GM12878 (cell line): Measurements from ENCODE around the gene EPHA5. TPM values are rescaled to one million over a fixed set of nuclear protein-coding genes. Genes with fewer than 3 reads are reported as not detected.

Experiments
- ATAC-seq: fragments of 200-7000 bp; cut with Tn5 transposase; 3 replicates; pipeline ENCODE4 v1.9.1; 2020; ENCODE audit warnings: mild to moderate bottlenecking, moderate library complexity
- BruUV-seq: library from RNA; stranded (reverse); fragments of 400-500 nt; replicated peaks from 2 replicates; lab custom pipeline; 2021; lab: Mats Ljungman, UMichigan
- CTCF ChIA-PET: fragments of 300-600 bp; sonication (Branson Sonifier 250); formaldehyde crosslinking; extraction: SDS; loops from one replicate; lab custom pipeline; 2021; ENCODE audit warnings: inconsistent platforms; lab: Yijun Ruan, JAX
- POLR2A ChIA-PET: fragments of 350-600 bp; formaldehyde crosslinking; extraction: SDS; loops from one replicate; lab custom pipeline; 2021; ENCODE audit warnings: inconsistent platforms; lab: Charles Lee
- RAD21 ChIA-PET: fragments of 300-600 bp; sonication (Branson Sonifier 250); formaldehyde crosslinking; loops from one replicate; lab custom pipeline; 2023; ENCODE audit warnings: antibody characterized with exemption; ENCODE audit not compliant: unreplicated experiment; lab: Charles Lee
- SMC1A ChIA-PET: fragments of 300-600 bp; sonication (Branson Sonifier 250); formaldehyde crosslinking; loops from one replicate; lab custom pipeline; 2023; ENCODE audit not compliant: unreplicated experiment, uncharacterized antibody; lab: Charles Lee
- DNase-seq: peaks from one replicate; pipeline ENCODE4 v3.0.0-alpha.2; 2011; ENCODE audit warnings: low read depth, low spot score
- FAIRE-seq: peaks from 3 replicates; lab custom pipeline; 2011; peaks lifted over from hg19 to GRCh38; lab: Jason Lieb, UNC
- H2AFZ ChIP-seq: 2 replicates; pipeline ENCODE4 v1.6.0; 2011; ENCODE audit warnings: low read depth, low read length, control low read depth; ENCODE audit not compliant: control insufficient read depth
- H3K27ac ChIP-seq: 2 replicates; pipeline ENCODE4 v1.5.1; 2011; ENCODE audit warnings: control low read depth; ENCODE audit not compliant: control insufficient read depth, insufficient read depth
- H3K27me3 ChIP-seq, 2 experiments: replicated peaks in 1 of 2; 2 replicates each; pipeline versions ENCODE4 v1.6.0 to v1.6.1; 2011; ENCODE audit warnings: low read length in 1 of 2; ENCODE audit not compliant: control insufficient read depth in 2 of 2, insufficient read depth in 2 of 2
- H3K36me3 ChIP-seq, 2 experiments: 2 replicates each; pipeline ENCODE4 v1.5.1; 2011; ENCODE audit warnings: low read length in 1 of 2; ENCODE audit not compliant: control insufficient read depth in 2 of 2, insufficient read depth in 2 of 2
- H3K4me1 ChIP-seq: 2 replicates; pipeline ENCODE4 v1.6.1; 2011; ENCODE audit warnings: mild to moderate bottlenecking, low read length, moderate library complexity, mixed read lengths; ENCODE audit not compliant: control insufficient read depth, insufficient read depth
- H3K4me2 ChIP-seq: 2 replicates; pipeline ENCODE4 v1.6.0; 2011; ENCODE audit warnings: control low read depth; ENCODE audit not compliant: control insufficient read depth, insufficient read depth
- H3K4me3 ChIP-seq: fragments of 200-600 bp; sonication (generic); 2 replicates; pipeline ENCODE4 v1.5.1; 2016
- H3K79me2 ChIP-seq: 2 replicates; pipeline ENCODE4 v1.6.0; 2011; ENCODE audit warnings: low read length; ENCODE audit not compliant: control insufficient read depth, insufficient read depth
- H3K9ac ChIP-seq: 2 replicates; pipeline ENCODE4 v1.8.0; 2011; ENCODE audit warnings: low read length, control low read depth, mixed read lengths; ENCODE audit not compliant: control insufficient read depth, insufficient read depth
- H3K9me3 ChIP-seq: replicated peaks from 3 replicates; pipeline ENCODE4 v1.5.1; 2011; ENCODE audit warnings: mild to moderate bottlenecking, low read length; ENCODE audit not compliant: control insufficient read depth, insufficient read depth
- H4K20me1 ChIP-seq: 2 replicates; pipeline ENCODE4 v1.6.0; 2011; ENCODE audit not compliant: control insufficient read depth, insufficient read depth
- CBX3 ChIP-seq: fragments of 200-600 bp; sonication (generic); IDR thresholded peaks from 2 replicates; pipeline ENCODE4 v1.6.1; 2016; ENCODE audit warnings: low read depth, borderline replicate concordance
- CBX5 ChIP-seq: sonication (generic); IDR thresholded peaks from 2 replicates; pipeline ENCODE4 v1.6.1; 2016; ENCODE audit warnings: low read depth, moderate library complexity, mild to moderate bottlenecking, inconsistent platforms
- ESRRA ChIP-seq: IDR thresholded peaks from 2 replicates; pipeline ENCODE4 v1.6.1; 2012; ENCODE audit warnings: mild to moderate bottlenecking, low read length, improper control_type of control experiment
- IRF4 ChIP-seq: IDR thresholded peaks from 2 replicates; pipeline ENCODE4 v1.6.1; 2011; ENCODE audit warnings: low read depth, low read length
- MEF2B ChIP-seq: fragments of 450-650 bp; IDR thresholded peaks from 2 replicates; pipeline ENCODE4 v1.6.1; 2018; ENCODE audit warnings: mild to moderate bottlenecking, moderate library complexity; ENCODE audit not compliant: partially characterized antibody, poor library complexity, severe bottlenecking
- PML ChIP-seq: IDR thresholded peaks from 2 replicates; pipeline ENCODE4 v1.6.1; 2012; ENCODE audit warnings: low read length, inconsistent platforms
- SIX5 ChIP-seq: IDR thresholded peaks from 2 replicates; pipeline ENCODE4 v1.6.1; 2011; ENCODE audit warnings: mild to moderate bottlenecking, low read depth, low read length, moderate library complexity; ENCODE audit not compliant: severe bottlenecking
- ZNF622 ChIP-seq: fragments of 450-650 bp; IDR thresholded peaks from 2 replicates; pipeline ENCODE4 v1.6.1; 2017; ENCODE audit warnings: mild to moderate bottlenecking, inconsistent platforms
- WGBS: methylation state at CpG from one replicate; pipeline ENCODE4 v1.1.6; 2016; ENCODE audit warnings: low lambda C conversion rate; ENCODE audit not compliant: insufficient replicate concordance, insufficient coverage; ENCODE audit errors: missing lambda C conversion rate; 5-methylcytosine and 5-hydroxymethylcytosine counted together
- in situ Hi-C: fragments of 300-500 bp; cut with MboI; formaldehyde crosslinking; loops from 9 replicates; pipeline ENCODE4 v1.14.3; 2018; ENCODE audit warnings: mixed read lengths
- intact Hi-C: fragments of 100-400 bp; cut with micrococcal nuclease; formaldehyde crosslinking; loops from one replicate; pipeline ENCODE4 v1.14.2; 2022; ENCODE audit not compliant: unreplicated experiment
- polyA plus RNA-seq, 11 experiments: library from polyadenylated mRNA; depleted of rRNA in 4 of 11; unstranded in 6 of 11; stranded (reverse) in 5 of 11; fragments of >200 nt; fragmentation: Nextera tagmentation in 4 of 11; fragmentation: Illumina TruSeq in 1 of 11; extraction: Ambion mirVana in 4 of 11; extraction: Trizol in 1 of 11; gene quantifications; 1 replicate in 1 of 11; 2 replicates in 10 of 11; pipeline versions ENCODE4 v1.2.1 to v1.2.3, GENCODE V29; 2011 to 2016; ENCODE audit warnings: inconsistent platforms in 2 of 11, missing spikeins in 2 of 11, low read depth in 1 of 11
- total RNA-seq, 4 experiments: library from RNA; depleted of rRNA in 3 of 4; stranded (reverse); fragments of >200 nt in 3 of 4; fragmentation: Illumina TruSeq in 1 of 4; extraction: Trizol in 1 of 4; gene quantifications; 2 replicates each; pipeline versions ENCODE4 v1.2.1 to v1.2.3, GENCODE V29; 2013 to 2021
- TF ChIP-seq, protein P1 (sequence below): fragments of 150-350 bp; IDR thresholded peaks from 2 replicates; pipeline ENCODE4 v1.6.1; 2016; ENCODE audit warnings: low read depth, low read length
- TF ChIP-seq, protein P2 (sequence below): fragments of 450-650 bp; IDR thresholded peaks from 2 replicates; pipeline ENCODE4 v1.6.1; 2017; ENCODE audit warnings: mild to moderate bottlenecking
- TF ChIP-seq, protein P3 (sequence below): IDR thresholded peaks from 2 replicates; pipeline ENCODE4 v1.6.1; 2012; ENCODE audit warnings: improper control_type of control experiment, low read depth, low read length; ENCODE audit not compliant: insufficient replicate concordance

The EPHA5 gene
- total and polyA plus RNA-seq, 10 of the 15 experiments (the other 5 are each of a cell fraction or from before 2014, with no cell fraction given), result not detected

DNA sequence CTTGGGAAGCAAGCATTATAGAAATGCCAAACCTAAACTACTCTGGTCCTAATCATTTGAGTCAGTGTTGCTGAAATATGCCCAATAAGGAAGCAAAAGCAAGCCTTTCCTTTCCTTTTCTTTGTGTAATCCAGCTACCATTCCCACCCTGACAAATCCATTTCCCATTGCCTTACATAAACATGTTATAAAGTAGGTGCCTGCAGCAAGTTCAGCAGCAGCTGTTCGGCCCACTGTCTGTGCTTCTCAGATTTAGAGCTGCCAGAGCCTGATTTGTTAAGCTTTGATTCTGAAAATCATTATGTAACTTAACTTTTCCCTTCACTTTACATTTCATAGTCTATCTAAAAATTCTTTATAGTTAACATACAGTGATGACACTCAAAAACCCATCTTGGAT, 148.6 kb downstream of the EPHA5 start (continued):
- TF ChIP-seq, protein P1, sequence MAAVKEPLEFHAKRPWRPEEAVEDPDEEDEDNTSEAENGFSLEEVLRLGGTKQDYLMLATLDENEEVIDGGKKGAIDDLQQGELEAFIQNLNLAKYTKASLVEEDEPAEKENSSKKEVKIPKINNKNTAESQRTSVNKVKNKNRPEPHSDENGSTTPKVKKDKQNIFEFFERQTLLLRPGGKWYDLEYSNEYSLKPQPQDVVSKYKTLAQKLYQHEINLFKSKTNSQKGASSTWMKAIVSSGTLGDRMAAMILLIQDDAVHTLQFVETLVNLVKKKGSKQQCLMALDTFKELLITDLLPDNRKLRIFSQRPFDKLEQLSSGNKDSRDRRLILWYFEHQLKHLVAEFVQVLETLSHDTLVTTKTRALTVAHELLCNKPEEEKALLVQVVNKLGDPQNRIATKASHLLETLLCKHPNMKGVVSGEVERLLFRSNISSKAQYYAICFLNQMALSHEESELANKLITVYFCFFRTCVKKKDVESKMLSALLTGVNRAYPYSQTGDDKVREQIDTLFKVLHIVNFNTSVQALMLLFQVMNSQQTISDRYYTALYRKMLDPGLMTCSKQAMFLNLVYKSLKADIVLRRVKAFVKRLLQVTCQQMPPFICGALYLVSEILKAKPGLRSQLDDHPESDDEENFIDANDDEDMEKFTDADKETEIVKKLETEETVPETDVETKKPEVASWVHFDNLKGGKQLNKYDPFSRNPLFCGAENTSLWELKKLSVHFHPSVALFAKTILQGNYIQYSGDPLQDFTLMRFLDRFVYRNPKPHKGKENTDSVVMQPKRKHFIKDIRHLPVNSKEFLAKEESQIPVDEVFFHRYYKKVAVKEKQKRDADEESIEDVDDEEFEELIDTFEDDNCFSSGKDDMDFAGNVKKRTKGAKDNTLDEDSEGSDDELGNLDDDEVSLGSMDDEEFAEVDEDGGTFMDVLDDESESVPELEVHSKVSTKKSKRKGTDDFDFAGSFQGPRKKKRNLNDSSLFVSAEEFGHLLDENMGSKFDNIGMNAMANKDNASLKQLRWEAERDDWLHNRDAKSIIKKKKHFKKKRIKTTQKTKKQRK, result no peak
- TF ChIP-seq, protein P2, sequence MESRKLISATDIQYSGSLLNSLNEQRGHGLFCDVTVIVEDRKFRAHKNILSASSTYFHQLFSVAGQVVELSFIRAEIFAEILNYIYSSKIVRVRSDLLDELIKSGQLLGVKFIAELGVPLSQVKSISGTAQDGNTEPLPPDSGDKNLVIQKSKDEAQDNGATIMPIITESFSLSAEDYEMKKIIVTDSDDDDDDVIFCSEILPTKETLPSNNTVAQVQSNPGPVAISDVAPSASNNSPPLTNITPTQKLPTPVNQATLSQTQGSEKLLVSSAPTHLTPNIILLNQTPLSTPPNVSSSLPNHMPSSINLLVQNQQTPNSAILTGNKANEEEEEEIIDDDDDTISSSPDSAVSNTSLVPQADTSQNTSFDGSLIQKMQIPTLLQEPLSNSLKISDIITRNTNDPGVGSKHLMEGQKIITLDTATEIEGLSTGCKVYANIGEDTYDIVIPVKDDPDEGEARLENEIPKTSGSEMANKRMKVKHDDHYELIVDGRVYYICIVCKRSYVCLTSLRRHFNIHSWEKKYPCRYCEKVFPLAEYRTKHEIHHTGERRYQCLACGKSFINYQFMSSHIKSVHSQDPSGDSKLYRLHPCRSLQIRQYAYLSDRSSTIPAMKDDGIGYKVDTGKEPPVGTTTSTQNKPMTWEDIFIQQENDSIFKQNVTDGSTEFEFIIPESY, result no peak

DNA sequence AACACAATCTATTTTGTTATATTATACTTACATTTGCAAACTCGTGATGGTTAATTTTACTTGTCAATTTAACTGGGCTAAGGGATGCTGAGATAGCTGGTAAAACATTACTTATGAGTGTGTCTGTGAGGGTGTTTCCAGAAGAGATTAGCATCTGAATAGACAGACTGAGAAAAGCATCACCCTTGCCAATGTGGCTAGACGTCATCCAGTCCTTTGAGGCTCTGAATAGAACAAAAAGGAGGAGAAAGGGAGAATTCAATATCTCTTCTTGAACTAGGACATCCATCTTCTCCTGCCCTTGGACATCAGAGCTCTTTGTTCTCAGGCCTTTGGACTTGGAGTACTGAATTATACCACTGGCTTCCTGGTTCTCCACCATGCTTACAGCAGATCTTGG, 154.6 kb downstream of the EPHA5 start:
- WGBS, result 20% methylated on average over 2 of the region's 2 CpGs
- SMC1A ChIA-PET, result no interaction called here
- Histone ChIP-seq H3K79me2 (no peaks in the 10 kb centered on the region), H3K27me3 (no peaks in the 10 kb centered on the region), H3K9ac (no peak overlapping the region), H3K27ac (no peak overlapping the region), H3K36me3 (no peaks in the 10 kb centered on the region), H3K4me1 (no peaks in the 10 kb centered on the region), H3K9me3 (no peaks in the 10 kb centered on the region), H2AFZ (no peak overlapping the region), H3K4me2 (no peak overlapping the region), H3K4me3 (no peak overlapping the region), H4K20me1 (no peaks in the 10 kb centered on the region)
- no TSS peak for BruUV-seq
- FAIRE-seq (no peak), DNase-seq (no peak), ATAC-seq (no peak)
- RAD21 ChIA-PET, result no interaction called here
- in situ Hi-C loops, result no loop called here
- POLR2A ChIA-PET, result no interaction called here
- intact Hi-C loops, result no loop called here
- CTCF ChIA-PET, result no interaction called here
- no peak for TF ChIP-seq SIX5
- TF ChIP-seq ESRRA, result no peak
- no peak for TF ChIP-seq CBX3
- TF ChIP-seq, protein P3, sequence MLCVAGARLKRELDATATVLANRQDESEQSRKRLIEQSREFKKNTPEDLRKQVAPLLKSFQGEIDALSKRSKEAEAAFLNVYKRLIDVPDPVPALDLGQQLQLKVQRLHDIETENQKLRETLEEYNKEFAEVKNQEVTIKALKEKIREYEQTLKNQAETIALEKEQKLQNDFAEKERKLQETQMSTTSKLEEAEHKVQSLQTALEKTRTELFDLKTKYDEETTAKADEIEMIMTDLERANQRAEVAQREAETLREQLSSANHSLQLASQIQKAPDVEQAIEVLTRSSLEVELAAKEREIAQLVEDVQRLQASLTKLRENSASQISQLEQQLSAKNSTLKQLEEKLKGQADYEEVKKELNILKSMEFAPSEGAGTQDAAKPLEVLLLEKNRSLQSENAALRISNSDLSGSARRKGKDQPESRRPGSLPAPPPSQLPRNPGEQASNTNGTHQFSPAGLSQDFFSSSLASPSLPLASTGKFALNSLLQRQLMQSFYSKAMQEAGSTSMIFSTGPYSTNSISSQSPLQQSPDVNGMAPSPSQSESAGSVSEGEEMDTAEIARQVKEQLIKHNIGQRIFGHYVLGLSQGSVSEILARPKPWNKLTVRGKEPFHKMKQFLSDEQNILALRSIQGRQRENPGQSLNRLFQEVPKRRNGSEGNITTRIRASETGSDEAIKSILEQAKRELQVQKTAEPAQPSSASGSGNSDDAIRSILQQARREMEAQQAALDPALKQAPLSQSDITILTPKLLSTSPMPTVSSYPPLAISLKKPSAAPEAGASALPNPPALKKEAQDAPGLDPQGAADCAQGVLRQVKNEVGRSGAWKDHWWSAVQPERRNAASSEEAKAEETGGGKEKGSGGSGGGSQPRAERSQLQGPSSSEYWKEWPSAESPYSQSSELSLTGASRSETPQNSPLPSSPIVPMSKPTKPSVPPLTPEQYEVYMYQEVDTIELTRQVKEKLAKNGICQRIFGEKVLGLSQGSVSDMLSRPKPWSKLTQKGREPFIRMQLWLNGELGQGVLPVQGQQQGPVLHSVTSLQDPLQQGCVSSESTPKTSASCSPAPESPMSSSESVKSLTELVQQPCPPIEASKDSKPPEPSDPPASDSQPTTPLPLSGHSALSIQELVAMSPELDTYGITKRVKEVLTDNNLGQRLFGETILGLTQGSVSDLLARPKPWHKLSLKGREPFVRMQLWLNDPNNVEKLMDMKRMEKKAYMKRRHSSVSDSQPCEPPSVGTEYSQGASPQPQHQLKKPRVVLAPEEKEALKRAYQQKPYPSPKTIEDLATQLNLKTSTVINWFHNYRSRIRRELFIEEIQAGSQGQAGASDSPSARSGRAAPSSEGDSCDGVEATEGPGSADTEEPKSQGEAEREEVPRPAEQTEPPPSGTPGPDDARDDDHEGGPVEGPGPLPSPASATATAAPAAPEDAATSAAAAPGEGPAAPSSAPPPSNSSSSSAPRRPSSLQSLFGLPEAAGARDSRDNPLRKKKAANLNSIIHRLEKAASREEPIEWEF, result no peak
- TF ChIP-seq ZNF622, result no peak
- no peak for TF ChIP-seq MEF2B
- no peak for TF ChIP-seq CBX5
- no peak for TF ChIP-seq IRF4
- no peak for TF ChIP-seq PML
